Measurements from ENCODE around the gene CDKAL1.

Gene CDKAL1

GRCh38 chr6:20816126-20816525 lies 281.9 kb downstream of the CDKAL1 start:
- Histone ChIP-seq H2BK15ac (ENCODE audit: low read depth, poor library complexity, severe bottlenecking) (no peak overlapping the region), H3K23ac (ENCODE audit: low read length in 2 of 2) (no peak overlapping the region), H2AFZ (ENCODE audit: low read depth, low read length) (no peak overlapping the region), H3K27ac (ENCODE audit: low read length, poor library complexity, severe bottlenecking) (no peak overlapping the region), H2BK120ac (ENCODE audit: low read depth, low read length) (no peak overlapping the region), H3K27me3 (ENCODE audit: control insufficient read depth in 1 of 2, insufficient read depth in 1 of 2, low read length in 2 of 2) (no peaks in the 10 kb centered on the region), H3K4me1 (ENCODE audit: control insufficient read depth, insufficient read depth, low read depth, low read length) (no peaks in the 10 kb centered on the region), H3K9me3 (ENCODE audit: control insufficient read depth, low read length) (no peaks in the 10 kb centered on the region), H3K4me3 (ENCODE audit: insufficient read depth in 1 of 2, low read depth in 1 of 2, low read length in 2 of 2) (no peak overlapping the region), H4K91ac (ENCODE audit: low read length) (no peak overlapping the region), H3K9ac (ENCODE audit: low read length) (no peak overlapping the region), H2AK5ac (ENCODE audit: low read length, severe bottlenecking) (no peak overlapping the region), H3K4ac (ENCODE audit: low read depth in 1 of 2, low read length in 2 of 2) (no peak overlapping the region), H3K79me1 (replicated peaks; ENCODE audit: low read length, poor library complexity, severe bottlenecking) (peaks cover 6% of the 10 kb centered on the region), H2BK5ac (ENCODE audit: low read depth, low read length, poor library complexity, severe bottlenecking) (no peak overlapping the region), H3K36me3 (ENCODE audit: control insufficient read depth in 1 of 2, insufficient read depth in 2 of 2, low read depth in 1 of 2, low read length in 2 of 2) (no peaks in the 10 kb centered on the region), H3K14ac (ENCODE audit: low read length in 2 of 2) (no peak overlapping the region), H4K8ac (ENCODE audit: low read length) (no peak overlapping the region), H2BK12ac (ENCODE audit: low read length in 2 of 2) (no peak overlapping the region), H3K4me2 (ENCODE audit: low read length, poor library complexity, severe bottlenecking) (no peak overlapping the region), H3K18ac (ENCODE audit: low read depth in 1 of 2, low read length in 2 of 2) (no peak overlapping the region)
- DNase-seq = no peak
- WGBS = 92% methylated on average over 1 of the region's 1 CpG

DNA sequence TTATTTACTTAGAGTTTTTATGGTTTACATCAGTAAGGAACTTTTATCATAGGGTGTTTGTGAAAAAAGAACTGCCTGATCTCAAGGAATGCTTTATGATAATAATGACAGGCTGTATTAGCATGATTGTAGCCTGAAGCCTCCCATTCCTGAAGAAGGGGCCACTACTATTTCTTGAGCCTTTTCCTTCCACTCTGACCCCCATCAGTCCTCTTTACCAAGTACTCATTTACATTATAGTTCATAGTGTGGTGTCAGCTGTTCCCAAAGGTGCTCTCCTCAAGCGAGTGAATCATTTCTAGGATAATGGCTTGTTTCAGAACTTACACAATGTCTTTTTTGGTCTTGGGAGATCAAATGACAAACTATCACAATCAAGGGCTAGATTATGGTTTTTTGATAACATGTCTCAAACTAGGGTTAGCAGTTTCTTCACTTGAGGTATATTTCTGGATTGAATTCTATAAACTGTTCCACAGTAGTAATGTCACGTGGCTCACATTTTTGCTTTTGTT lies 283.6 kb downstream of the CDKAL1 start:
- Histone ChIP-seq H3K4me3 (ENCODE audit: insufficient read depth in 1 of 2, low read depth in 1 of 2, low read length in 2 of 2) (no peak overlapping the region), H3K4me2 (ENCODE audit: low read length, poor library complexity, severe bottlenecking) (no peak overlapping the region), H2BK15ac (ENCODE audit: low read depth, poor library complexity, severe bottlenecking) (no peak overlapping the region), H2AK5ac (ENCODE audit: low read length, severe bottlenecking) (no peak overlapping the region), H2BK120ac (ENCODE audit: low read depth, low read length) (no peak overlapping the region), H4K8ac (ENCODE audit: low read length) (no peak overlapping the region), H3K79me1 (replicated peaks; ENCODE audit: low read length, poor library complexity, severe bottlenecking) (peaks cover 5% of the 10 kb centered on the region), H2BK5ac (ENCODE audit: low read depth, low read length, poor library complexity, severe bottlenecking) (no peak overlapping the region), H3K9me3 (ENCODE audit: control insufficient read depth, low read length) (no peaks in the 10 kb centered on the region), H2AFZ (ENCODE audit: low read depth, low read length) (no peak overlapping the region), H4K91ac (ENCODE audit: low read length) (no peak overlapping the region), H3K14ac (ENCODE audit: low read length in 2 of 2) (no peak overlapping the region), H2BK12ac (ENCODE audit: low read length in 2 of 2) (no peak overlapping the region), H3K36me3 (ENCODE audit: control insufficient read depth in 1 of 2, insufficient read depth in 2 of 2, low read depth in 1 of 2, low read length in 2 of 2) (no peaks in the 10 kb centered on the region), H3K9ac (ENCODE audit: low read length) (no peak overlapping the region), H3K27ac (ENCODE audit: low read length, poor library complexity, severe bottlenecking) (no peak overlapping the region), H3K18ac (ENCODE audit: low read depth in 1 of 2, low read length in 2 of 2) (no peak overlapping the region), H3K27me3 (ENCODE audit: control insufficient read depth in 1 of 2, insufficient read depth in 1 of 2, low read length in 2 of 2) (no peaks in the 10 kb centered on the region), H3K4ac (ENCODE audit: low read depth in 1 of 2, low read length in 2 of 2) (no peak overlapping the region), H3K23ac (ENCODE audit: low read length in 2 of 2) (no peak overlapping the region), H3K4me1 (ENCODE audit: control insufficient read depth, insufficient read depth, low read depth, low read length) (no peaks in the 10 kb centered on the region)
- no CpG with 5 or more reads among the region's 2 CpGs for WGBS
- DNase-seq = no peak

- no peak overlapping the region for H3K9ac ChIP-seq (ENCODE audit: low read length)
- H3K4me1 ChIP-seq (ENCODE audit: control insufficient read depth, insufficient read depth, low read depth, low read length) = no peaks in the 10 kb centered on the region
- no peak overlapping the region for H3K14ac ChIP-seq (ENCODE audit: low read length in 2 of 2)
- no peak overlapping the region for H2BK15ac ChIP-seq (ENCODE audit: low read depth, poor library complexity, severe bottlenecking)
- H3K23ac ChIP-seq (ENCODE audit: low read length in 2 of 2) = no peak overlapping the region
- H3K9me3 ChIP-seq (ENCODE audit: control insufficient read depth, low read length) = no peaks in the 10 kb centered on the region
- no peak overlapping the region for H4K91ac ChIP-seq (ENCODE audit: low read length)
- no peak overlapping the region for H4K8ac ChIP-seq (ENCODE audit: low read length)
- no peak overlapping the region for H2BK12ac ChIP-seq (ENCODE audit: low read length in 2 of 2)
- no peak overlapping the region for H2BK5ac ChIP-seq (ENCODE audit: low read depth, low read length, poor library complexity, severe bottlenecking)
- H3K36me3 ChIP-seq (ENCODE audit: control insufficient read depth in 1 of 2, insufficient read depth in 2 of 2, low read depth in 1 of 2, low read length in 2 of 2) = no peaks in the 10 kb centered on the region
- H3K4me3 ChIP-seq (ENCODE audit: insufficient read depth in 1 of 2, low read depth in 1 of 2, low read length in 2 of 2) = no peak overlapping the region
- H2AFZ ChIP-seq (ENCODE audit: low read depth, low read length) = no peak overlapping the region
- peaks cover 2% of the 10 kb centered on the region for H3K79me1 ChIP-seq (replicated peaks; ENCODE audit: low read length, poor library complexity, severe bottlenecking)
- WGBS = 99% methylated on average over 6 of the region's 7 CpGs
- no peak overlapping the region for H3K4me2 ChIP-seq (ENCODE audit: low read length, poor library complexity, severe bottlenecking)
- H3K4ac ChIP-seq (ENCODE audit: low read depth in 1 of 2, low read length in 2 of 2) = no peak overlapping the region
- no peak for DNase-seq
- H2AK5ac ChIP-seq (ENCODE audit: low read length, severe bottlenecking) = no peak overlapping the region
- H3K27me3 ChIP-seq (ENCODE audit: control insufficient read depth in 1 of 2, insufficient read depth in 1 of 2, low read length in 2 of 2) = no peaks in the 10 kb centered on the region
- no peak overlapping the region for H3K27ac ChIP-seq (ENCODE audit: low read length, poor library complexity, severe bottlenecking)
- H3K18ac ChIP-seq (ENCODE audit: low read depth in 1 of 2, low read length in 2 of 2) = no peak overlapping the region
- no peak overlapping the region for H2BK120ac ChIP-seq (ENCODE audit: low read depth, low read length)
These were observed 285.6 kb downstream of the CDKAL1 start for GRCh38 chr6:20819774-20820400.

- no peak overlapping the region for H4K8ac ChIP-seq (ENCODE audit: low read length)
- no peak overlapping the region for H3K18ac ChIP-seq (ENCODE audit: low read depth in 1 of 2, low read length in 2 of 2)
- H3K27me3 ChIP-seq (ENCODE audit: control insufficient read depth in 1 of 2, insufficient read depth in 1 of 2, low read length in 2 of 2) = no peaks in the 10 kb centered on the region
- H3K4me3 ChIP-seq (ENCODE audit: insufficient read depth in 1 of 2, low read depth in 1 of 2, low read length in 2 of 2) = no peak overlapping the region
- no peak overlapping the region for H2AFZ ChIP-seq (ENCODE audit: low read depth, low read length)
- H2BK15ac ChIP-seq (ENCODE audit: low read depth, poor library complexity, severe bottlenecking) = no peak overlapping the region
- no peak overlapping the region for H2AK5ac ChIP-seq (ENCODE audit: low read length, severe bottlenecking)
- no peaks in the 10 kb centered on the region for H3K36me3 ChIP-seq (ENCODE audit: control insufficient read depth in 1 of 2, insufficient read depth in 2 of 2, low read depth in 1 of 2, low read length in 2 of 2)
- H3K4me1 ChIP-seq (ENCODE audit: control insufficient read depth, insufficient read depth, low read depth, low read length) = no peaks in the 10 kb centered on the region
- H2BK12ac ChIP-seq (ENCODE audit: low read length in 2 of 2) = no peak overlapping the region
- H3K27ac ChIP-seq (ENCODE audit: low read length, poor library complexity, severe bottlenecking) = no peak overlapping the region
- peak; percentile 71 for DNase-seq
- H2BK120ac ChIP-seq (ENCODE audit: low read depth, low read length) = no peak overlapping the region
- no peak overlapping the region for H4K91ac ChIP-seq (ENCODE audit: low read length)
- no peak overlapping the region for H3K4me2 ChIP-seq (ENCODE audit: low read length, poor library complexity, severe bottlenecking)
- H3K4ac ChIP-seq (ENCODE audit: low read depth in 1 of 2, low read length in 2 of 2) = no peak overlapping the region
- no peak overlapping the region for H3K23ac ChIP-seq (ENCODE audit: low read length in 2 of 2)
- no peak overlapping the region for H2BK5ac ChIP-seq (ENCODE audit: low read depth, low read length, poor library complexity, severe bottlenecking)
- peaks cover 2% of the 10 kb centered on the region for H3K79me1 ChIP-seq (replicated peaks; ENCODE audit: low read length, poor library complexity, severe bottlenecking)
- no peak overlapping the region for H3K14ac ChIP-seq (ENCODE audit: low read length in 2 of 2)
- no peaks in the 10 kb centered on the region for H3K9me3 ChIP-seq (ENCODE audit: control insufficient read depth, low read length)
- H3K9ac ChIP-seq (ENCODE audit: low read length) = peak overlapping the region; percentile 72
- 20% methylated on average over 1 of the region's 6 CpGs for WGBS
These were observed 292.1 kb downstream of the CDKAL1 start for GRCh38 chr6:20826378-20826777.

All from mesenchymal stem cell (in vitro differentiated cells and primary cell).